ENCODE results near the gene SH3RF1.

- no peak for TF ChIP-seq GATA2 (IDR thresholded peaks at IDR 0.05; ENCODE audit: low read depth, low read length)
- TF ChIP-seq GATA3 (IDR thresholded peaks at IDR 0.05; ENCODE audit: low read depth, low read length), result no peak
These were observed 75.7 kb downstream of the SH3RF1 start for GRCh38 chr4:169195032-169195431.
